ENCODE measurements around the gene SKI. TPM values are rescaled to one million over a fixed set of nuclear protein-coding genes. Genes with fewer than 3 reads are reported as not detected.
A peak's percentile ranks its signal among the peaks of the same experiment; 100 is the strongest.

Gene SKI
- total and polyA plus RNA-seq, 7 experiments from 2014 or later, result 0.61 to 278 (median 95.3) TPM

DNA sequence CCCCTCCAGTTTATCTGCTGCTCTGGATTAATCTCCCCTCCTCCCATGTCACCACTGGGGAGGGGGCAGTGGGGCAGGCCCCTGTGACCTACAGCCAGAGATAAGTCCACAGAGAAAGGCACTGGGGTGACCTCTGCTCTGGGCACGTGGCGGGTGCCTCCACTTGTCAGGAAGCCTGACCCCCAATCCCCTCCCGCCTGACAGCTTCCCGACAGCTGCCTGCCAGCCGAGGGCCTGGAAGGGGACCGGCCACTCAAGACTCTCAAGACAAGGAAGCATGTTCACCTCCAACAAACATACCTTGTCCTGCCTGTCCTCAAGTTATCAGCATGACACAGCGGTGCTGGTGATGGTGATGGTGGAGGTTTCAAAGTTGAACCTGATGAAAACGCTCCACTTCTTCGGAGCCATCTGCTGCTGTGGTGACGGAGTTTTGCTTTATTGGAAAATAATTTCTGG lies 30.4 kb upstream of the SKI start:
- H3K36me3 ChIP-seq (ENCODE audit: control insufficient read depth in 2 of 3, insufficient read depth in 3 of 3, low read length in 3 of 3), result no peaks in the 10 kb centered on the region
- H3K27me3 ChIP-seq (ENCODE audit: control insufficient read depth in 2 of 2, insufficient read depth in 2 of 2, low read length in 2 of 2), result no peaks in the 10 kb centered on the region
- H3K4me1 ChIP-seq (ENCODE audit: control insufficient read depth in 2 of 2, insufficient read depth in 2 of 2, low read length in 2 of 2), result peaks cover 22 to 30% of the 10 kb centered on the region in 2 donors
- peaks cover 13 to 24% (median 21%) of the 10 kb centered on the region in 7 donors for H3K4me1 Mint-ChIP-seq
- ChIA-PET CTCF (interaction anchor here (3.4 kb wide), 1 partner anchor 183 kb away, joined by 78 read pairs; no protein-coding TSS in a partner anchor), POLR2A (interaction anchor here (0.7 to 4.7 kb wide), 7 partner anchors 8 to 194 kb away, joined by 3 to 47 read pairs (median 7); partner anchors contain the start of genes MORN1 and RER1)
- H3K36me3 Mint-ChIP-seq, result no peaks in the 10 kb centered on the region
- peak overlapping the region; percentile 85 for H3K27ac ChIP-seq (ENCODE audit: low read depth, low read length)
- peak overlapping the region in 8 of 9 donors; percentile 46 to 94 (median 78) for H3K27ac Mint-ChIP-seq
- no peaks in the 10 kb centered on the region for H3K27me3 Mint-ChIP-seq
- H3K9me3 ChIP-seq (ENCODE audit: control insufficient read depth in 2 of 3, low read length in 3 of 3), result no peaks in the 10 kb centered on the region
- no peak overlapping the region for H3K4me3 ChIP-seq (ENCODE audit: low read length)
- DNase-seq, result no peak
- intact Hi-C loops (cut with micrococcal nuclease), result loop anchor here (5.0 to 10.0 kb wide), 2 partner anchors 447 to 590 kb away; no protein-coding TSS in a partner anchor
- no peaks in the 10 kb centered on the region for H3K9me3 Mint-ChIP-seq
- peak overlapping the region in 1 of 10 donors; percentile 83 for H3K4me3 Mint-ChIP-seq
- no peak for ATAC-seq

DNA sequence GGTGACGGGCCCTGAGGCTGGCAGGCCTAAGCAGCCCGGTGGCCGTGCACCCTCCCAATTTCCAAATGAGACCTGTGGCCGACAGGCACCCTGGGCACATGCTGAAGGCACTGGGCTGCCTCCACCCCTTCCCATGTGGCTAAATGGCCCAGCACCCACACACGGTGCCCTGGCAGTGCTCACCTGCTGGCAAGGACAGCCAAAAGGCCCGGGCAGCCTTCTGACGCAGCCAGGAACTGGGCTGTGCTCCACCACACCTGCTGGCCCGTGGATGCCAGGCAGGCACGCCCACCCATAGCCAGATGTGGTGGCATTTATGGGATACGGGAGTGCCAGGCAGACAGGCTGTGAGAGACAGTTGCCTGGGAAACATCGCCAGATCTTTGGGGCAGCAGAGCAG lies 29.5 kb upstream of the SKI start:
- no peaks in the 10 kb centered on the region for H3K9me3 Mint-ChIP-seq
- ATAC-seq, result no peak
- H3K4me1 Mint-ChIP-seq, result peaks cover 13 to 22% (median 18%) of the 10 kb centered on the region in 7 donors
- peak overlapping the region; percentile 82 to 92 (median 85) for H3K4me3 Mint-ChIP-seq
- no peaks in the 10 kb centered on the region for H3K27me3 Mint-ChIP-seq
- H3K4me3 ChIP-seq (ENCODE audit: low read length), result peak overlapping the region; percentile 71
- peak overlapping the region; percentile 83 to 95 (median 93) for H3K27ac Mint-ChIP-seq
- H3K27ac ChIP-seq (ENCODE audit: low read depth, low read length), result peak overlapping the region; percentile 85
- CTCF ChIA-PET, result interaction anchor here (0.8 to 1.7 kb wide), 5 partner anchors 42 to 349 kb away, joined by 3 to 9 read pairs (median 3); no protein-coding TSS in a partner anchor
- peaks cover 20 to 30% of the 10 kb centered on the region in 2 donors for H3K4me1 ChIP-seq (ENCODE audit: control insufficient read depth in 2 of 2, insufficient read depth in 2 of 2, low read length in 2 of 2)
- no peaks in the 10 kb centered on the region for H3K36me3 ChIP-seq (ENCODE audit: control insufficient read depth in 2 of 3, insufficient read depth in 3 of 3, low read length in 3 of 3)
- H3K9me3 ChIP-seq (ENCODE audit: control insufficient read depth in 2 of 3, low read length in 3 of 3), result no peaks in the 10 kb centered on the region
- intact Hi-C loops (cut with micrococcal nuclease), result loop anchor here (5.0 to 10.0 kb wide), 2 partner anchors 446 to 589 kb away; no protein-coding TSS in a partner anchor
- DNase-seq, result no peak
- H3K27me3 ChIP-seq (ENCODE audit: control insufficient read depth in 2 of 2, insufficient read depth in 2 of 2, low read length in 2 of 2), result no peaks in the 10 kb centered on the region
- no peaks in the 10 kb centered on the region for H3K36me3 Mint-ChIP-seq
- POLR2A ChIA-PET, result interaction anchor here (0.8 to 4.7 kb wide), 9 partner anchors 9 to 349 kb away, joined by 3 to 47 read pairs (median 7); partner anchors contain the start of genes MORN1, PEX10 and RER1

DNA sequence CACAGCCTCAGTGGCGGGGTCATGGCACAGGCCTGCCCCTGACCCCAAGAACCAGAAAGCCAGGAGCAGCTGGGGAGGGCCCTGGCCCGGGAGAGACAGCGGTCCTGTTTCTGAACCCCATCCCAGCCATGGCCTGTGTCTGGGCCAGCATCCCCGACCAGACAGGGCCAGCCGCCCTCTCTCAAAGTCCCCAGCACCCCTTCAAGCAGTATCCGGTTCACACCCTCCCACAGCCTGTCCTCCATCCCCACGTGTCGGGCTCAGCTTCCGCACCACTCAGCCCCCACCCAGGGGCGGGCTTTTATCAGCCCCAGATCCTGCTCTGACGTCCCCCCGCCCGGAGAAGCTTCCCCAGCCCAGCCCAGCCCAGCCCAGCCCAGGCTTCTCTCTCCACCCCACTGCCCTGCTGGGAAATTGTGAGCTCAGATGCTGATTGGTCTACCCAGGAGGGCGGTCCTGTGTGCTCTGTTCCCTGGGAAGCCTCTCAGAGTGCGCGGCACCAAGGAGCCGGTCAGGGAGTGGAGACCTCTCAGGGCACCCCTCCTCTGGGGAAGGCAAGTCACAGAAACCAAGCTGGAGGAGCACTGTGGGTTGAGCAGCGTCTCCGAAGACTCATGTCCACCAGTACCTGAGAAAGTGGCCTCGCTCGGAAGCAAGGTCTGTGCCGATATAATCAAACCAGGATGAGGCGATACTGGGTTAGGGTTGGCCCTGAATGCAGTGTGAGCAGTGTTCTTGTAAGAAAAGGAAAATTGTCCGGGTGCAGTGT lies 28.9 kb upstream of the SKI start:
- Histone ChIP-seq H3K9me3 (ENCODE audit: control insufficient read depth in 2 of 3, low read length in 3 of 3) (no peaks in the 10 kb centered on the region), H3K27me3 (ENCODE audit: control insufficient read depth in 2 of 2, insufficient read depth in 2 of 2, low read length in 2 of 2) (no peaks in the 10 kb centered on the region), H3K4me1 (ENCODE audit: control insufficient read depth in 2 of 2, insufficient read depth in 2 of 2, low read length in 2 of 2) (peaks cover 16 to 26% of the 10 kb centered on the region in 2 donors), H3K4me3 (ENCODE audit: low read length) (peak overlapping the region; percentile 71), H3K36me3 (ENCODE audit: control insufficient read depth in 2 of 3, insufficient read depth in 3 of 3, low read length in 3 of 3) (no peaks in the 10 kb centered on the region), H3K27ac (ENCODE audit: low read depth, low read length) (peak overlapping the region; percentile 85)
- H3K27ac Mint-ChIP-seq, result peak overlapping the region; percentile 83 to 95 (median 93)
- ChIA-PET CTCF (interaction anchor here (0.8 to 1.7 kb wide), 5 partner anchors 42 to 348 kb away, joined by 3 to 9 read pairs (median 3); no protein-coding TSS in a partner anchor), POLR2A (interaction anchor here (0.8 to 4.7 kb wide), 15 partner anchors 10 to 386 kb away, joined by 3 to 47 read pairs (median 4); partner anchors contain the start of genes MORN1, PEX10 and RER1)
- ATAC-seq, result peak; percentile 71
- H3K9me3 Mint-ChIP-seq, result no peaks in the 10 kb centered on the region
- H3K36me3 Mint-ChIP-seq, result no peaks in the 10 kb centered on the region
- H3K4me3 Mint-ChIP-seq, result peak overlapping the region; percentile 82 to 92 (median 85)
- intact Hi-C loops (cut with micrococcal nuclease), result loop anchor here (1.0 to 10.0 kb wide), 10 partner anchors 32 to 588 kb away; partner anchors contain the start of genes MORN1 (in 1 of the 2) and RER1 (in 1 of the 2)
- peak; percentile 56 to 80 (median 79) for DNase-seq
- no peaks in the 10 kb centered on the region for H3K27me3 Mint-ChIP-seq
- peaks cover 13 to 24% (median 21%) of the 10 kb centered on the region in 7 donors for H3K4me1 Mint-ChIP-seq

DNA sequence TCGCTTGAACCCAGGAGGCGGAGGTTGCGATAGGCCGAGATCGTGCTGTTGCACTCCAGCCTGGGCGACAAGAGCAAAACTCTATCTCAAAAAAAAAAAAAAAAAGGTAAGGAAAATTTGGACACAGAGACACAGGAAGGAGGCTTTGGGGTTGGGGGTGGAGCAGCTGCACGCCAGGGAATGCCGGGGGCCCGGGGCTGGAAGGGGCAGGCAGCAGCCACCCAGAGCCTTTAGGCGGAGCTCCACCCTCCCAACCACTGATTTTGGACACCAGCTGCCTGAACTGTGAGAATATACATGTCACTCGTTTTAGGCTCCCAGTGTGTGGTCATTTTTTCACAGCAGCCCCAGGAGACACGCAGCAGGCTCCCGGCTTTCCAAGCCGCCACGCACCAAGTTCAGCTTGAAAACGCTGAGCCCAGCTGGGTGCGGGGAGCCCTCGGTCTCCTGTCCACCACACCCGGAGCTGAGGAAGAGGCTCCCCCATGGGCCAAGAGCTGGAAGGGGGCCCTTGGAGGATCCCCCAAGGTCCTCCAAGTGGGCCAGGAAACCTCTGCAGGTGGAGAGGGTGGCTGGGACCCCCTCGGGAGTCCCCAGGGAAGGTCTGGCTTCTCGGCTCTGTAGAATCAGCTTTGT lies 27.7 kb upstream of the SKI start:
- Histone ChIP-seq H3K9me3 (ENCODE audit: control insufficient read depth in 2 of 3, low read length in 3 of 3) (no peaks in the 10 kb centered on the region), H3K4me3 (ENCODE audit: low read length) (no peak overlapping the region), H3K27ac (ENCODE audit: low read depth, low read length) (no peak overlapping the region), H3K4me1 (ENCODE audit: control insufficient read depth in 2 of 2, insufficient read depth in 2 of 2, low read length in 2 of 2) (peaks cover 16 to 22% of the 10 kb centered on the region in 2 donors), H3K36me3 (ENCODE audit: control insufficient read depth in 2 of 3, insufficient read depth in 3 of 3, low read length in 3 of 3) (no peaks in the 10 kb centered on the region), H3K27me3 (ENCODE audit: control insufficient read depth in 2 of 2, insufficient read depth in 2 of 2, low read length in 2 of 2) (no peaks in the 10 kb centered on the region)
- CTCF ChIA-PET, result interaction anchor here (0.6 kb wide), 1 partner anchor 215 kb away, joined by 3 read pairs; no protein-coding TSS in a partner anchor
- Mint-ChIP-seq H3K27ac (peak overlapping the region in 4 of 9 donors; percentile 83 to 94 (median 90)), H3K4me1 (peaks cover 13 to 25% (median 22%) of the 10 kb centered on the region in 7 donors), H3K9me3 (no peaks in the 10 kb centered on the region), H3K27me3 (no peaks in the 10 kb centered on the region), H3K4me3 (peak overlapping the region in 3 of 10 donors; percentile 86 to 92 (median 89)), H3K36me3 (no peaks in the 10 kb centered on the region)
- POLR2A ChIA-PET, result interaction anchor here (0.6 to 4.7 kb wide), 10 partner anchors 11 to 291 kb away, joined by 3 to 47 read pairs (median 4); partner anchors contain the start of genes MORN1 and RER1
- ATAC-seq (no peak), DNase-seq (no peak)
- intact Hi-C loops (cut with micrococcal nuclease), result no loop called here

DNA sequence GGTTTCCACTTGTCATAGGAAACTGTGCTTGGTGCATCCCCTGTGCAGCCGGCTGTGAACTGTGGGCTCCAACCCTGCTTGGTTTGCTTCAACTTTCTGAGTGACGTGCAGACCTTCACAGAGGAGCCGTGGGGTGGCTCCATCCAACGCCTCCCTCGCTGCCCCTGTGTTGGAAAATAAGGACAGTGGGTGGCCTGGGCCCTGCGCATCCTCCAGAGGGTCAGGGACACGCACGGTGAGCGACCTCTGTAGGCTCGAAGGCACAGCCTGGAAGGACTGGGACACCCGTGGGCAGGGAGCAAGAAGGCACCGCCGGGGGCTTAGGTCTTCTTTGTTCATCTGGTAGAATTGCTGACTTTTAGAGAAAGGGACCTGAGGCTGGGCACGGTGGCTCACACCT lies 27.1 kb upstream of the SKI start:
- Mint-ChIP-seq H3K27me3 (no peaks in the 10 kb centered on the region), H3K4me1 (peaks cover 15 to 26% (median 22%) of the 10 kb centered on the region in 7 donors), H3K9me3 (no peaks in the 10 kb centered on the region), H3K27ac (peak overlapping the region in 3 of 9 donors; percentile 28 to 54 (median 52)), H3K4me3 (peak overlapping the region in 2 of 10 donors; percentile 21 to 42), H3K36me3 (no peaks in the 10 kb centered on the region)
- no peak for ATAC-seq
- DNase-seq, result no peak
- intact Hi-C loops (cut with micrococcal nuclease), result no loop called here
- CTCF ChIA-PET, result no interaction called here
- Histone ChIP-seq H3K27me3 (ENCODE audit: control insufficient read depth in 2 of 2, insufficient read depth in 2 of 2, low read length in 2 of 2) (no peaks in the 10 kb centered on the region), H3K4me1 (ENCODE audit: control insufficient read depth in 2 of 2, insufficient read depth in 2 of 2, low read length in 2 of 2) (peaks cover 19 to 21% of the 10 kb centered on the region in 2 donors), H3K36me3 (ENCODE audit: control insufficient read depth in 2 of 3, insufficient read depth in 3 of 3, low read length in 3 of 3) (no peaks in the 10 kb centered on the region), H3K4me3 (ENCODE audit: low read length) (no peak overlapping the region), H3K9me3 (ENCODE audit: control insufficient read depth in 2 of 3, low read length in 3 of 3) (no peaks in the 10 kb centered on the region), H3K27ac (ENCODE audit: low read depth, low read length) (peak overlapping the region; percentile 28)
- POLR2A ChIA-PET, result interaction anchor here (2.3 to 4.7 kb wide), 2 partner anchors 31 to 191 kb away, joined by 9 to 47 read pairs; partner anchors contain the start of genes MORN1 and RER1
